Endothelial cell of umbilical vein (primary cell): ENCODE measurements around the gene LPAR3.

ENCODE experiments used
- EZH2 ChIP-seq: IDR thresholded peaks from 2 replicates; pipeline ENCODE4 v1.6.1; 2012; ENCODE audit warnings: borderline replicate concordance, low read depth, mild to moderate bottlenecking, moderate library complexity, low read length, inconsistent platforms; ENCODE audit not compliant: severe bottlenecking
- GATA2 ChIP-seq: IDR thresholded peaks from 2 replicates; pipeline ENCODE4 v1.7.0; 2011; ENCODE audit warnings: low read depth, mild to moderate bottlenecking, moderate library complexity, mixed read lengths, low read length; ENCODE audit not compliant: insufficient read length, insufficient read depth
- POLR2A ChIP-seq: IDR thresholded peaks from 2 replicates; pipeline ENCODE4 v1.6.1; 2012; ENCODE audit warnings: low read depth, mild to moderate bottlenecking, control low read depth, low read length
- POLR2AphosphoS5 ChIP-seq: IDR thresholded peaks from 2 replicates; pipeline ENCODE4 v1.6.1; 2012; ENCODE audit warnings: low read depth, mild to moderate bottlenecking, control low read depth, low read length, moderate library complexity; ENCODE audit not compliant: insufficient read depth
- TF ChIP-seq, protein P1 (sequence below), 2 donors: IDR thresholded peaks; 1 replicate in 1 of 2; 2 replicates in 1 of 2; pipeline ENCODE4 v1.5.1; 2011; ENCODE audit warnings: low read length in 2 of 2, mild to moderate bottlenecking in 2 of 2, moderate library complexity in 2 of 2, control low read depth in 1 of 2, inconsistent platforms in 1 of 2, low read depth in 1 of 2; ENCODE audit not compliant: insufficient read depth in 1 of 2; ENCODE audit errors: extremely low read depth in 1 of 2

- no peak for TF ChIP-seq POLR2A
- TF ChIP-seq, protein P1, sequence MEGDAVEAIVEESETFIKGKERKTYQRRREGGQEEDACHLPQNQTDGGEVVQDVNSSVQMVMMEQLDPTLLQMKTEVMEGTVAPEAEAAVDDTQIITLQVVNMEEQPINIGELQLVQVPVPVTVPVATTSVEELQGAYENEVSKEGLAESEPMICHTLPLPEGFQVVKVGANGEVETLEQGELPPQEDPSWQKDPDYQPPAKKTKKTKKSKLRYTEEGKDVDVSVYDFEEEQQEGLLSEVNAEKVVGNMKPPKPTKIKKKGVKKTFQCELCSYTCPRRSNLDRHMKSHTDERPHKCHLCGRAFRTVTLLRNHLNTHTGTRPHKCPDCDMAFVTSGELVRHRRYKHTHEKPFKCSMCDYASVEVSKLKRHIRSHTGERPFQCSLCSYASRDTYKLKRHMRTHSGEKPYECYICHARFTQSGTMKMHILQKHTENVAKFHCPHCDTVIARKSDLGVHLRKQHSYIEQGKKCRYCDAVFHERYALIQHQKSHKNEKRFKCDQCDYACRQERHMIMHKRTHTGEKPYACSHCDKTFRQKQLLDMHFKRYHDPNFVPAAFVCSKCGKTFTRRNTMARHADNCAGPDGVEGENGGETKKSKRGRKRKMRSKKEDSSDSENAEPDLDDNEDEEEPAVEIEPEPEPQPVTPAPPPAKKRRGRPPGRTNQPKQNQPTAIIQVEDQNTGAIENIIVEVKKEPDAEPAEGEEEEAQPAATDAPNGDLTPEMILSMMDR (IDR thresholded peaks at IDR 0.05; ENCODE audit: extremely low read depth in 1 of 2, insufficient read depth in 1 of 2, low read depth in 1 of 2, low read length in 2 of 2), result no peak
- no peak for TF ChIP-seq EZH2
- TF ChIP-seq GATA2, result no peak
- TF ChIP-seq POLR2AphosphoS5, result no peak
Observed at GRCh38 chr1:84871181-84871580, 21.8 kb downstream of the LPAR3 start.
